ENCODE measurements around the gene VTA1.

- no peak for TF ChIP-seq POLR2A (IDR thresholded peaks at IDR 0.05)
- no peak for TF ChIP-seq CTCF (IDR thresholded peaks at IDR 0.05 in 8 of 11, conservative IDR thresholded peaks at IDR 0.05 in 3 of 11)
- TF ChIP-seq POLR2AphosphoS5 (IDR thresholded peaks at IDR 0.05), result no peak
These were observed 111.2 kb downstream of the VTA1 start for GRCh38 chr6:142258305-142258704.
